ENCODE results near the gene SAP30.

The SAP30 gene

DNA sequence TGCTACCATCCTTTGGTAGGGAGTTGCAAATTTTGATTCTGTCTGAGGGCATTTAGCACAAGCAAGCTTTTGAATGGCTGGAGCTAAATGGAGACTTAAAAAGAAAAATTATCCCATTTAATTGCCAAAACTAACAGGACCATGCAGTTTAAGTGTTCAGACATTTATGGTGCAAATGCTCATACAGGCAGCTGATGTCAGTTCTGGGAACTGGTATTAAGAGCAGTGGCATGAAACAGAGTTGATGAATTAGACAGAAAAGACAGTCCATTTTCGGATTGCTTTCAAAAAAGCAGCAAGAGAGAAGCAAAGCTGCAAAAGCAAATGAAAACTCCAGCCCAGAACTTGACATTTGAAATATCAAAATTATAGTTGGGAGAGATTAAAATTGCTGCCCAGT lies 26.9 kb downstream of the SAP30 start:
- H4K91ac ChIP-seq (ENCODE audit: low read depth, low read length): no peak overlapping the region
- no peak overlapping the region for H3K4me2 ChIP-seq (ENCODE audit: low read length)
- H3K4ac ChIP-seq (ENCODE audit: low read depth, low read length): no peak overlapping the region
- H4K12ac ChIP-seq (ENCODE audit: low read depth, low read length): no peak overlapping the region
- H3K27ac ChIP-seq (ENCODE audit: low read depth, low read length): no peak overlapping the region
- no peaks in the 10 kb centered on the region for H3K9me3 ChIP-seq (ENCODE audit: insufficient read depth, low read depth, low read length)
- H3K18ac ChIP-seq (ENCODE audit: low read length): no peak overlapping the region
- no peak overlapping the region for H2BK5ac ChIP-seq (ENCODE audit: low read depth, low read length, poor library complexity)
- H3K79me2 ChIP-seq (ENCODE audit: control insufficient read depth, insufficient read depth, low read length, poor library complexity): no peaks in the 10 kb centered on the region
- no peaks in the 10 kb centered on the region for H3K79me1 ChIP-seq (ENCODE audit: low read length)
- no peaks in the 10 kb centered on the region for H3K4me1 ChIP-seq (ENCODE audit: control insufficient read depth in 1 of 2, insufficient read depth in 2 of 2, low read length in 2 of 2)
- no peak overlapping the region for H3K23ac ChIP-seq (ENCODE audit: low read length)
- H3K9ac ChIP-seq (ENCODE audit: low read length): no peak overlapping the region
- H3K14ac ChIP-seq (ENCODE audit: low read length): no peak overlapping the region
- H2AFZ ChIP-seq (ENCODE audit: insufficient read depth, low read length, poor library complexity): no peak overlapping the region
- no CpG with 5 or more reads among the region's 1 CpG for WGBS (ENCODE audit: extremely low coverage, insufficient coverage, insufficient read length)
- no peak overlapping the region for H3K4me3 ChIP-seq (ENCODE audit: low read depth, low read length)
- H4K8ac ChIP-seq (ENCODE audit: low read depth, low read length): no peak overlapping the region
- H3K27me3 ChIP-seq (ENCODE audit: insufficient read depth, low read length): no peaks in the 10 kb centered on the region
- no peak overlapping the region for H2BK12ac ChIP-seq (ENCODE audit: low read length)
- no peaks in the 10 kb centered on the region for H3K36me3 ChIP-seq (ENCODE audit: control insufficient read depth in 1 of 2, insufficient read depth in 2 of 2, low read length in 2 of 2)
- no peak overlapping the region for H2AK5ac ChIP-seq (ENCODE audit: low read length)
- H2BK120ac ChIP-seq (ENCODE audit: insufficient read depth, low read length, poor library complexity): no peak overlapping the region
- no peak for DNase-seq

DNA sequence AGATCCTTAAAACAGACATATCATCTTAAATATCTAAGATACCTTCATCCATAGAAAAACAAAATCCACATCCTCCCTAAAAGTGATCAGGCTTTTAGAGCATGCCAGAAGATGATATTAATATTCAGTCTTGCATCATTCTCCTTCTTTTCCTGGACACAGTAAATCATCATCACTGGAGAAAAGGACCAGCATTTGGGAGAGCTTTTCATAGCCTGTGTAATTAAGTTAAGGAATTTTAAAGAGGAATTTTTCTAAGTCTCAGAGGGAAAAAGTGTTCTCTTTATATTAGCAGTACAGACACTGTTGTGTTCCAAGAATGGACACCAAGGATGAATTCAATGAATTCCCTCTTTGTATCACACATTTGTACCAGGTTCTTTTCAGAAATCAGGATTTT lies 27.5 kb downstream of the SAP30 start:
- Histone ChIP-seq H3K9ac (ENCODE audit: low read length) (no peak overlapping the region), H4K8ac (ENCODE audit: low read depth, low read length) (no peak overlapping the region), H3K79me2 (ENCODE audit: control insufficient read depth, insufficient read depth, low read length, poor library complexity) (no peaks in the 10 kb centered on the region), H3K18ac (ENCODE audit: low read length) (no peak overlapping the region), H2BK120ac (ENCODE audit: insufficient read depth, low read length, poor library complexity) (no peak overlapping the region), H3K23ac (ENCODE audit: low read length) (no peak overlapping the region), H2AFZ (ENCODE audit: insufficient read depth, low read length, poor library complexity) (no peak overlapping the region), H3K4me2 (ENCODE audit: low read length) (no peak overlapping the region), H3K4ac (ENCODE audit: low read depth, low read length) (no peak overlapping the region), H3K14ac (ENCODE audit: low read length) (no peak overlapping the region), H2AK5ac (ENCODE audit: low read length) (no peak overlapping the region), H3K4me3 (ENCODE audit: low read depth, low read length) (no peak overlapping the region), H4K91ac (ENCODE audit: low read depth, low read length) (no peak overlapping the region), H3K36me3 (ENCODE audit: control insufficient read depth in 1 of 2, insufficient read depth in 2 of 2, low read length in 2 of 2) (no peaks in the 10 kb centered on the region), H4K12ac (ENCODE audit: low read depth, low read length) (no peak overlapping the region), H2BK12ac (ENCODE audit: low read length) (no peak overlapping the region), H3K27ac (ENCODE audit: low read depth, low read length) (no peak overlapping the region), H3K27me3 (ENCODE audit: insufficient read depth, low read length) (no peaks in the 10 kb centered on the region), H2BK5ac (ENCODE audit: low read depth, low read length, poor library complexity) (no peak overlapping the region), H3K9me3 (ENCODE audit: insufficient read depth, low read depth, low read length) (no peaks in the 10 kb centered on the region), H3K4me1 (ENCODE audit: control insufficient read depth in 1 of 2, insufficient read depth in 2 of 2, low read length in 2 of 2) (no peaks in the 10 kb centered on the region), H3K79me1 (ENCODE audit: low read length) (no peaks in the 10 kb centered on the region)
- no peak for DNase-seq

DNA sequence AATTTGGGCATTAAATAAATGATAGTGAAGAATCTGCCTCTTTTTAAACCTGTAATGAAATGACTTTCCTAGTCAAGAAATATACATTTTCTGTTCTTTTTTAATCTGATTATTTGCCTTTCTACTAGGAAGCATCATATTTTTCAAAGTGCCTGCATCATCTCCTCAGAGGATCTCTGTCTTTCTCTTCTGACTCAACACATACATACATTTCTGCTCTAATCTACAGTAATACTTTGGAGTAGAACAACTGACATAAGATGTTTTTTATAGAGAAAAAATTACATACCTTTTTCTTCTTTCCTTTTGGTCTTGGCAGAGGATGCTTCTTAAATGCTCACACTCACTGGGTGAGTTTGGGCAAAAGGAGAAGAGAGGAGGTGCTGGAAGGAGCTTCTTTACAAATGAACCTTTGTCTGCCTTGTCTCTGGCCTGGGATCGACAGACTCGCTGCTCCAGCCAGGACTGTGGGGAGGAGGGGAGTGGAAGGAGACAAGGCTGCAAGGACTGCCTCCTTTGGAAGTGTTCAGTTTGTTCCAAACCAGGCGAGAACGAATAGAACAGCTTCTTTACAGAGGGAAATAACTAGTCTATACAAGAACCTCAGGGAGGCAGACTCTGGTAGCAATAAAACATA lies 28.1 kb downstream of the SAP30 start, which contains the start of gene SCRG1:
Gene SCRG1 (minus strand): TSS at position 338 of the 637 bp plus-strand sequence. CDS start 7,702 bp downstream, outside the sequence.
- no peaks in the 10 kb centered on the region for H3K36me3 ChIP-seq (ENCODE audit: control insufficient read depth in 1 of 2, insufficient read depth in 2 of 2, low read length in 2 of 2)
- H3K79me1 ChIP-seq (ENCODE audit: low read length): no peaks in the 10 kb centered on the region
- H3K4ac ChIP-seq (ENCODE audit: low read depth, low read length): no peak within 1 kb of the TSS
- H2AK5ac ChIP-seq (ENCODE audit: low read length): no peak within 1 kb of the TSS
- no peak within 1 kb of the TSS for H2BK12ac ChIP-seq (ENCODE audit: low read length)
- no peaks in the 10 kb centered on the region for H3K9me3 ChIP-seq (ENCODE audit: insufficient read depth, low read depth, low read length)
- no peaks in the 10 kb centered on the region for H3K79me2 ChIP-seq (ENCODE audit: control insufficient read depth, insufficient read depth, low read length, poor library complexity)
- H3K14ac ChIP-seq (ENCODE audit: low read length): no peak within 1 kb of the TSS
- H3K4me2 ChIP-seq (ENCODE audit: low read length): no peak within 1 kb of the TSS
- H4K91ac ChIP-seq (ENCODE audit: low read depth, low read length): no peak within 1 kb of the TSS
- no peak within 1 kb of the TSS for H2BK5ac ChIP-seq (ENCODE audit: low read depth, low read length, poor library complexity)
- no peak within 1 kb of the TSS for H2AFZ ChIP-seq (ENCODE audit: insufficient read depth, low read length, poor library complexity)
- DNase-seq: no peak
- H3K18ac ChIP-seq (ENCODE audit: low read length): no peak within 1 kb of the TSS
- H3K27me3 ChIP-seq (ENCODE audit: insufficient read depth, low read length): no peaks in the 10 kb centered on the region
- no peaks in the 10 kb centered on the region for H3K4me1 ChIP-seq (ENCODE audit: control insufficient read depth in 1 of 2, insufficient read depth in 2 of 2, low read length in 2 of 2)
- no peak within 1 kb of the TSS for H3K23ac ChIP-seq (ENCODE audit: low read length)
- no CpG with 5 or more reads among the region's 4 CpGs for WGBS (ENCODE audit: extremely low coverage, insufficient coverage, insufficient read length)
- H4K12ac ChIP-seq (ENCODE audit: low read depth, low read length): no peak within 1 kb of the TSS
- no peak within 1 kb of the TSS for H3K9ac ChIP-seq (ENCODE audit: low read length)
- H4K8ac ChIP-seq (ENCODE audit: low read depth, low read length): no peak within 1 kb of the TSS
- no peak within 1 kb of the TSS for H3K27ac ChIP-seq (ENCODE audit: low read depth, low read length)
- no peak within 1 kb of the TSS for H3K4me3 ChIP-seq (ENCODE audit: low read depth, low read length)
- no peak within 1 kb of the TSS for H2BK120ac ChIP-seq (ENCODE audit: insufficient read depth, low read length, poor library complexity)

DNA sequence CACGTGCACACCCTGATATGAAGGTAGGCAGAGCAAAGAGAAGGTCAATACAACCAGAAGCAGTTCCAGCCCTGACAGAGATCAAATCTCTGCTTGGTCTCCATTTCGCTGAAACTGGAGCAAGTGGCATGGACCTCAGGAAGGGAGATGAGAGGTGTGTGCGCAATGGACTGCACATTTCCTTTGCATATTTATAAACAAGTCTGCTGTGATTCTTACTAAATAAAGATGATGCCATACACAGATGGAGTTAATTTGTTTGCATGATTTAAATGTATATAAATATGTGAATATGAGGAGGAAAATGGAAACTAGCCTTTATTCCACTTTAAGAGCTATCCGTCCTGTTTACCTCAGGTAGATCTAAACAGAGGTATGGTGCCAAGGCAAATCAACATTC lies 30.3 kb downstream of the SAP30 start:
- Histone ChIP-seq H2BK12ac (ENCODE audit: low read length) (no peak overlapping the region), H4K12ac (ENCODE audit: low read depth, low read length) (no peak overlapping the region), H2AFZ (ENCODE audit: insufficient read depth, low read length, poor library complexity) (no peak overlapping the region), H4K8ac (ENCODE audit: low read depth, low read length) (no peak overlapping the region), H4K91ac (ENCODE audit: low read depth, low read length) (no peak overlapping the region), H3K27ac (ENCODE audit: low read depth, low read length) (no peak overlapping the region), H3K27me3 (ENCODE audit: insufficient read depth, low read length) (no peaks in the 10 kb centered on the region), H3K4me2 (ENCODE audit: low read length) (no peak overlapping the region), H3K4ac (ENCODE audit: low read depth, low read length) (no peak overlapping the region), H3K9ac (ENCODE audit: low read length) (no peak overlapping the region), H3K36me3 (ENCODE audit: control insufficient read depth in 1 of 2, insufficient read depth in 2 of 2, low read length in 2 of 2) (no peaks in the 10 kb centered on the region), H2AK5ac (ENCODE audit: low read length) (no peak overlapping the region), H3K18ac (ENCODE audit: low read length) (no peak overlapping the region), H2BK5ac (ENCODE audit: low read depth, low read length, poor library complexity) (no peak overlapping the region), H3K4me3 (ENCODE audit: low read depth, low read length) (no peak overlapping the region), H2BK120ac (ENCODE audit: insufficient read depth, low read length, poor library complexity) (no peak overlapping the region), H3K79me2 (ENCODE audit: control insufficient read depth, insufficient read depth, low read length, poor library complexity) (no peaks in the 10 kb centered on the region), H3K9me3 (ENCODE audit: insufficient read depth, low read depth, low read length) (no peaks in the 10 kb centered on the region), H3K4me1 (ENCODE audit: control insufficient read depth in 1 of 2, insufficient read depth in 2 of 2, low read length in 2 of 2) (no peaks in the 10 kb centered on the region), H3K14ac (ENCODE audit: low read length) (no peak overlapping the region), H3K23ac (ENCODE audit: low read length) (no peak overlapping the region), H3K79me1 (ENCODE audit: low read length) (no peaks in the 10 kb centered on the region)
- no peak for DNase-seq
- WGBS (ENCODE audit: extremely low coverage, insufficient coverage, insufficient read length): no CpG with 5 or more reads among the region's 4 CpGs
